ENCODE measurements around the gene CLCNKB.

The CLCNKB gene

DNA sequence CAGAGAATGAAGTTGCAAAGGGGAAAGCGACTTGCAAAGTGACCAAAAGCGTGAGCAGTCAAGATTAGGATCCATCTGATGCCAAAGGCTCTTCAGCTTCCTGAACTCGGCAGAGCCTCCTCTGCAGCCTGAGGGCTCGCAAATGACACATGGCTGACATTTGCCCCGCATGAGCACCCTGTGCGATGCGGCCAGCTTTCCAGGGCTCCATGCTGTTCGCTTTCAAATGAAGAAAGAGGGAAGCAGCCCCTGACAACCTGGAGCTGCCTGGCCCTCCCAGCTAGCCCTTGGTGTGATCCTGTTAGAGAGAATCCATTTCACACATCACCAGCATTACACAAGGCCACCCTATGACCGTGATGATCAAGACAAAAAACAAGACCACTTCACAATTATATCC, 50.0 kb downstream of the CLCNKB start:
- Histone ChIP-seq H3K27ac (ENCODE audit: low read length) (no peak overlapping the region), H3K4me3 (ENCODE audit: low read depth in 1 of 2, low read length in 2 of 2) (no peak overlapping the region), H3K36me3 (ENCODE audit: control insufficient read depth in 1 of 2, insufficient read depth in 2 of 2, low read length in 2 of 2) (no peaks in the 10 kb centered on the region), H3K4me1 (ENCODE audit: control insufficient read depth in 1 of 2, insufficient read depth in 2 of 2, low read length in 2 of 2) (no peaks in the 10 kb centered on the region), H3K27me3 (ENCODE audit: low read depth, low read length) (no peaks in the 10 kb centered on the region), H3K9me3 (ENCODE audit: control insufficient read depth in 1 of 2, low read length in 2 of 2) (no peaks in the 10 kb centered on the region)

DNA sequence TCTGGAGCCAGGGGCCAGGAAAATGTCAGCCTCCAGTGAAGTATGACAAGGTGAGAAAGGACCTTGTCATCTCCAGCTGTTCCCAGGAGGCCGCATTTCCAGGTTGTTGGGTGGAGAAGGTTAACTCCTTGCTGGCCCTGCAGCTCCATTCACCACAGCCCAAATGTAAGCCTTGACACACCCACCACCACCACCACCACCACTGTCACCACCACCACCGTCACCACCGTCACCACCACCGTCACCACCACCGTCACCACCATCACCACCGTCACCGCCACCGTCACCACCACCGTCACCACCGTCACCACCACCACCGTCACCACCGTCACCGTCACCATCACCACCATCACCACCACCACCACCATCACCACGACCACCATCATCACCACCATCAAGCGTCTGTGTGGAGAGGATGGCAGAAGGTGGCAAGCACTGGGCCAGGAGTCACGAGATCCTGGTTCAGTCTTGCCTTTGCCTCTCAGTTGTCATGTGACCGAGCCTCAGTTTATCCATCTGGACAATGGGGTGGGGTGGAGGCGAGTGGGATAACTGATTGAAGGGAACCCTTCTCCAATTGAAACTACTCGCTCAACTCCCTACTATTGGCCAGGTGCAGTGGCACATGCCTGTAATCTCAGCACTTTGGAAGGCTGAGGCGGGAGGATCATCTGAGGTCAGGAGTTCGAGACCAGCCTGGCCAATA, 51.0 kb downstream of the CLCNKB start:
- H3K27ac ChIP-seq (ENCODE audit: low read length) = no peak overlapping the region
- no peaks in the 10 kb centered on the region for H3K36me3 ChIP-seq (ENCODE audit: control insufficient read depth in 1 of 2, insufficient read depth in 2 of 2, low read length in 2 of 2)

DNA sequence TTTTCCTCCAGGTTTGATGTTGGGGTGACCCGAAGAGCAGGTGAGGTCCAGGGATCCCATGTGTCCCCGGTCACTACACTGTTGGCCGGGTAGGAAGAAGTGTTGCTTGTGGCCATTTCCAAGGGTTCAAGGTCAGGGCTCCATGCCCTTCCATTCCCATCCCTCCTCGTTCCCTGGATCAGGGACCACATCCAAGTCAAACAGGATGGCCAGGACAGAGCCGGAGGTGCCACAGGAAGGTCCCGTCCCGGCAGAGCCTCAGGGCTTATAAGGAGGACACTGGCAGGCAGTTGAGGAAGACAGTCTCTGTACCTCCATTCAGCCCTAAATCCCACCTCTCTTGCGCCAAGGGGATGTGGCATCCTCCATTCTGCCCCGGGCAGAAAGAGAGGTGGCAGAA, 51.9 kb downstream of the CLCNKB start:
- Histone ChIP-seq H3K4me1 (ENCODE audit: control insufficient read depth in 1 of 2, insufficient read depth in 2 of 2, low read length in 2 of 2) (no peaks in the 10 kb centered on the region), H3K27ac (ENCODE audit: low read length) (no peak overlapping the region), H3K27me3 (ENCODE audit: low read depth, low read length) (no peaks in the 10 kb centered on the region), H3K4me3 (ENCODE audit: low read depth in 1 of 2, low read length in 2 of 2) (no peak overlapping the region), H3K9me3 (ENCODE audit: control insufficient read depth in 1 of 2, low read length in 2 of 2) (no peaks in the 10 kb centered on the region), H3K36me3 (ENCODE audit: control insufficient read depth in 1 of 2, insufficient read depth in 2 of 2, low read length in 2 of 2) (no peaks in the 10 kb centered on the region)

More for the DNA sequence above, 51.0 kb downstream of the CLCNKB start:
- Histone ChIP-seq H3K27me3 (ENCODE audit: low read depth, low read length) (no peaks in the 10 kb centered on the region), H3K4me3 (ENCODE audit: low read depth in 1 of 2, low read length in 2 of 2) (no peak overlapping the region), H3K9me3 (ENCODE audit: control insufficient read depth in 1 of 2, low read length in 2 of 2) (no peaks in the 10 kb centered on the region), H3K4me1 (ENCODE audit: control insufficient read depth in 1 of 2, insufficient read depth in 2 of 2, low read length in 2 of 2) (no peaks in the 10 kb centered on the region)

DNA sequence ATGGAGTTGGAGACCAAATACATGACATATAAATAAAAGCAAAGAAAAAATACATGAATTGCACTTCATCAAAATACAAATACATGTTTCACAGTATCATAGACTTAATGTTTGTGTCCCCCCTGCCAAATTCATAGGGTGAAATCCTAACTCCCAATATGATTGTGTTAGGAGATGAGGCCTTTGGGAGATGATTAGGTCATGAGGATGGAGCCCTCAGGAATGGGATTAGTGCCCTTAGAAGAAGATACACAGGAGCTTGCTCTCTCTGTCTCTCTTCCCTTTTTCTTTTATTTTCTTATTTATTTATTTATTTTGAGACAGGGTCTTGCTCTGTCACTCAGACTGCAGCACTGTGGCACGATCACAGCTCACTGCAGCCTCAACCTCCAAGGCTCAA, 55.8 kb downstream of the CLCNKB start:
- no peak overlapping the region for H3K4me3 ChIP-seq (ENCODE audit: low read depth in 1 of 2, low read length in 2 of 2)
- H3K27me3 ChIP-seq (ENCODE audit: low read depth, low read length) = no peaks in the 10 kb centered on the region
- H3K4me1 ChIP-seq (ENCODE audit: control insufficient read depth in 1 of 2, insufficient read depth in 2 of 2, low read length in 2 of 2) = no peaks in the 10 kb centered on the region
- no peak overlapping the region for H3K27ac ChIP-seq (ENCODE audit: low read length)
- no peaks in the 10 kb centered on the region for H3K9me3 ChIP-seq (ENCODE audit: control insufficient read depth in 1 of 2, low read length in 2 of 2)
- H3K36me3 ChIP-seq (ENCODE audit: control insufficient read depth in 1 of 2, insufficient read depth in 2 of 2, low read length in 2 of 2) = no peaks in the 10 kb centered on the region

DNA sequence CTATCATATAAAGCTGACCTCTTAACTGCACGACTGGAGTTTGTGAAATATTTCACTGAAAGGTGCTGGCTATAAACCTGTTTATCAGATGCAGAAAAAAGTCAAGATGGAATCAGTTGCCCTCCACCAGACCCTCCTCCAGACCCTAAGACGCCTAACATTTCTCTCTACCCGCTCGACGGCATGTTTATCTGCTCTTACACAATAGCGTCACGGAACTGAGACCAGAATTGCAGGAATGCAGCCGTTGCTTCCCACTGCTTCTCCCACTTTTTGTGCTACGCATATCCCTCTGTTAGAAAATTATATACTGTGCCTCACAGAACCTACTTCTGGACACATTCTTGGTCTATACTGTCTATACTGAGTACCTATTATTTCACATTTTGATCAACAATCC, 58.0 kb downstream of the CLCNKB start:
- no peaks in the 10 kb centered on the region for H3K4me1 ChIP-seq (ENCODE audit: control insufficient read depth in 1 of 2, insufficient read depth in 2 of 2, low read length in 2 of 2)
- H3K4me3 ChIP-seq (ENCODE audit: low read depth in 1 of 2, low read length in 2 of 2) = no peak overlapping the region
- no peak overlapping the region for H3K27ac ChIP-seq (ENCODE audit: low read length)
- H3K36me3 ChIP-seq (ENCODE audit: control insufficient read depth in 1 of 2, insufficient read depth in 2 of 2, low read length in 2 of 2) = no peaks in the 10 kb centered on the region
- no peaks in the 10 kb centered on the region for H3K27me3 ChIP-seq (ENCODE audit: low read depth, low read length)
- H3K9me3 ChIP-seq (ENCODE audit: control insufficient read depth in 1 of 2, low read length in 2 of 2) = no peaks in the 10 kb centered on the region
